ENCODE data around the gene FUCA1. TPM values are rescaled to one million over a fixed set of nuclear protein-coding genes. Genes with fewer than 3 reads are reported as not detected.
A peak's percentile ranks its signal among the peaks of the same experiment; 100 is the strongest.

Gene FUCA1
- total RNA-seq (1 to 10 TPM; 3.6 to 4.1 TPM), total RNA-seq (5.3 to 63.8 (median 15.0) reads per million in 172 experiments)
- polyA plus RNA-seq (2013, experiment 1 of 2) = 11.7 TPM
- 9.3 TPM for polyA plus RNA-seq (2013, experiment 2 of 2)

DNA sequence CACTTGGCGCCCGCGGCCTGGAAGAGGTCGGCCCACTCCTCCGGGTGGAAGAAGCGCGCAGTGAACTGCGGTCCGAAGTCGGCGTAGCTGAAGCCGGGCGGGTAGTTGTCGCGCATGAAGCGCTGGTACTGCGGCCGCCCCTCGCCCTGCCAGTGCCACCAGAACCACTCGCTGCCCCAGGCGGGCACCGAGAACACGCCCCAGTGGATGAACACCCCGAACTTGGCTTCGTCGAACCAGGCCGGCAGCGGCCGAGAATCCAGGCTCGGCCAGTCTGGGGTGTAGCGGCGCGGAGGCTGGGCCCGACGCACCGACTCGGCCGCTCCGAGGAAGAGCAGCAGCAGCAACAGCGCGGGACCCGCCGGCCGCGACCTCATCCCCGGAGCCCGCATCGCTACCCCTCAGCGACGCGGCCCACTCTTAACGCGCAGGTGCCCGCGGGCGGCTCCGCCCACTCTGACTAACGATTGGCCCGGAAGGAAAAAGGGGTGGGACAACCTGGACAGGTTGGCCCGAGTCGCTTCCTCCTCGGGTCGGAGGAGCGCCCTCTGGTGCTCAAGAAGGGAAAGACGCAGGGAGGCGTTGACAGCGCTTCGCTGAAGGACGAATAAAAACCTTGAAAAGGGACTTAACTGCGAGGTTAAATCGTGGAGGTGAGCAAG lies at the start of gene FUCA1:
Gene FUCA1 (minus strand): TSS at position 396 of the 662 bp plus-strand sequence. CDS start 4 bp downstream, at position 392.
- Histone ChIP-seq H3K36me3 (ENCODE audit: insufficient read depth, low read length) (peaks cover 9% of the 10 kb centered on the region), H3K9me3 (ENCODE audit: control insufficient read depth in 1 of 2, insufficient read depth in 1 of 2, low read length in 2 of 2) (no peaks in the 10 kb centered on the region), H3K4me1 (ENCODE audit: insufficient read depth, low read length) (peaks cover 29% of the 10 kb centered on the region), H3K4me3 (ENCODE audit: low read length) (peak within 1 kb of the TSS; percentile 86), H3K27ac (ENCODE audit: low read depth in 1 of 2, low read length in 2 of 2) (peak within 1 kb of the TSS; percentile 29 to 41), H3K27me3 (ENCODE audit: control insufficient read depth in 1 of 2, insufficient read depth in 2 of 2, low read length in 2 of 2) (no peaks in the 10 kb centered on the region)
- DNase-seq (peak; percentile 90 to 99 (median 95)), ATAC-seq (ENCODE audit: poor library complexity) (peak; percentile 99)
- ChIA-PET POLR2A (interaction anchor here (1.1 to 1.2 kb wide), 2 partner anchors 57 to 66 kb away, joined by 4 to 8 read pairs; no protein-coding TSS in a partner anchor), CTCF (interaction anchor here (0.6 to 1.4 kb wide), 4 partner anchors 40 to 70 kb away, joined by 3 to 11 read pairs (median 4); no protein-coding TSS in a partner anchor)
- no peaks in the 10 kb centered on the region for H3K27me3 Mint-ChIP-seq
- peak within 1 kb of the TSS; percentile 87 for H3K4me3 Mint-ChIP-seq
- TF ChIP-seq, protein P1, sequence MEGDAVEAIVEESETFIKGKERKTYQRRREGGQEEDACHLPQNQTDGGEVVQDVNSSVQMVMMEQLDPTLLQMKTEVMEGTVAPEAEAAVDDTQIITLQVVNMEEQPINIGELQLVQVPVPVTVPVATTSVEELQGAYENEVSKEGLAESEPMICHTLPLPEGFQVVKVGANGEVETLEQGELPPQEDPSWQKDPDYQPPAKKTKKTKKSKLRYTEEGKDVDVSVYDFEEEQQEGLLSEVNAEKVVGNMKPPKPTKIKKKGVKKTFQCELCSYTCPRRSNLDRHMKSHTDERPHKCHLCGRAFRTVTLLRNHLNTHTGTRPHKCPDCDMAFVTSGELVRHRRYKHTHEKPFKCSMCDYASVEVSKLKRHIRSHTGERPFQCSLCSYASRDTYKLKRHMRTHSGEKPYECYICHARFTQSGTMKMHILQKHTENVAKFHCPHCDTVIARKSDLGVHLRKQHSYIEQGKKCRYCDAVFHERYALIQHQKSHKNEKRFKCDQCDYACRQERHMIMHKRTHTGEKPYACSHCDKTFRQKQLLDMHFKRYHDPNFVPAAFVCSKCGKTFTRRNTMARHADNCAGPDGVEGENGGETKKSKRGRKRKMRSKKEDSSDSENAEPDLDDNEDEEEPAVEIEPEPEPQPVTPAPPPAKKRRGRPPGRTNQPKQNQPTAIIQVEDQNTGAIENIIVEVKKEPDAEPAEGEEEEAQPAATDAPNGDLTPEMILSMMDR (IDR thresholded peaks at IDR 0.05) = peak; percentile 96
- H3K4me1 Mint-ChIP-seq (ENCODE audit: low read depth) = peaks cover 29% of the 10 kb centered on the region
- H3K27ac Mint-ChIP-seq = peak within 1 kb of the TSS; percentile 81
- peaks cover 22% of the 10 kb centered on the region for H3K36me3 Mint-ChIP-seq (ENCODE audit: low read depth)
- H3K9me3 Mint-ChIP-seq = no peaks in the 10 kb centered on the region
- intact Hi-C loops (cut with DNase I, micrococcal nuclease) = loop anchor here (1.0 to 5.0 kb wide), 8 partner anchors 30 to 176 kb away; partner anchors contain the start of genes HMGCL (in 1 of the 2), PNRC2 (in 1 of the 2), RPL11 (in 1 of the 2) and SRSF10 (in 1 of the 2)

GRCh38 chr1:23916209-23917131 lies 48.4 kb upstream of the FUCA1 start:
- no peaks in the 10 kb centered on the region for H3K36me3 Mint-ChIP-seq (ENCODE audit: low read depth)
- Histone ChIP-seq H3K27me3 (ENCODE audit: control insufficient read depth in 1 of 2, insufficient read depth in 2 of 2, low read length in 2 of 2) (no peaks in the 10 kb centered on the region), H3K4me1 (ENCODE audit: insufficient read depth, low read length) (peaks cover 21% of the 10 kb centered on the region), H3K9me3 (ENCODE audit: control insufficient read depth in 1 of 2, insufficient read depth in 1 of 2, low read length in 2 of 2) (no peaks in the 10 kb centered on the region), H3K4me3 (ENCODE audit: low read length) (no peak overlapping the region), H3K36me3 (ENCODE audit: insufficient read depth, low read length) (no peaks in the 10 kb centered on the region), H3K27ac (ENCODE audit: low read depth in 1 of 2, low read length in 2 of 2) (no peak overlapping the region)
- no peak overlapping the region for H3K4me3 Mint-ChIP-seq
- intact Hi-C loops (cut with DNase I, micrococcal nuclease) = loop anchor here (1.0 to 5.0 kb wide), 2 partner anchors 104 to 144 kb away; no protein-coding TSS in a partner anchor
- H3K27me3 Mint-ChIP-seq = no peaks in the 10 kb centered on the region
- TF ChIP-seq, protein P1 (IDR thresholded peaks at IDR 0.05) = no peak
- ChIA-PET POLR2A (interaction anchor here (0.6 to 1.5 kb wide), 3 partner anchors 88 to 145 kb away, joined by 3 to 6 read pairs (median 4); no protein-coding TSS in a partner anchor), CTCF (interaction anchor here (0.6 to 1.9 kb wide), 3 partner anchors 106 to 145 kb away, joined by 3 to 8 read pairs (median 5); no protein-coding TSS in a partner anchor)
- H3K4me1 Mint-ChIP-seq (ENCODE audit: low read depth) = peaks cover 26% of the 10 kb centered on the region
- ATAC-seq (ENCODE audit: poor library complexity) (peak; percentile 92), DNase-seq (peak; percentile 9 to 74 (median 36))
- H3K9me3 Mint-ChIP-seq = no peaks in the 10 kb centered on the region
- no peak overlapping the region for H3K27ac Mint-ChIP-seq

DNA sequence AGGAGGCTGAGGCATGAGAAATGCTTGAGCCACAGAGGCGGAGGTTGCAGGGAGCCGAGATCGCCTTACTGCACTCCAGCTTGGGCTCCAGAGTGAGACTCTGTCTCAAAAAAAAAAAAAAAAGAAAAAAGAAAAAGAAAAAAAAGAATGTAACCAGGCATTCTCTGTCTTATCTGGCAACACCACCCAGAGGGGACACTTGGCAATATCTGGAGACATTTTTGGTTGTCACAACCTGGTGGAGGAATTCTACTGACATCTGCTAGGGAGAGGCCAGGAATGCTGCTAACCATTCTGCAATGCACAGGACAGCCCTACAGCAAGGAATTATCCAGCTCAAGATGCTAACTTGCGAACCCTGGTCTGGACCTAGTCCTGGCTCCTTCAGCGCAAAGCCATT lies 47.4 kb upstream of the FUCA1 start:
- Mint-ChIP-seq H3K9me3 (no peaks in the 10 kb centered on the region), H3K4me3 (no peak overlapping the region), H3K36me3 (ENCODE audit: low read depth) (no peaks in the 10 kb centered on the region), H3K27me3 (no peaks in the 10 kb centered on the region), H3K27ac (no peak overlapping the region), H3K4me1 (ENCODE audit: low read depth) (peaks cover 29% of the 10 kb centered on the region)
- POLR2A ChIA-PET = no interaction called here
- DNase-seq (no peak), ATAC-seq (ENCODE audit: poor library complexity) (no peak)
- H3K9me3 ChIP-seq (ENCODE audit: control insufficient read depth in 1 of 2, insufficient read depth in 1 of 2, low read length in 2 of 2) = no peaks in the 10 kb centered on the region
- peaks cover 31% of the 10 kb centered on the region for H3K4me1 ChIP-seq (ENCODE audit: insufficient read depth, low read length)
- H3K36me3 ChIP-seq (ENCODE audit: insufficient read depth, low read length) = no peaks in the 10 kb centered on the region
- intact Hi-C loops (cut with DNase I, micrococcal nuclease) = loop anchor here in 1 of 2 experiments (5.0 kb wide), 1 partner anchor 103 kb away; no protein-coding TSS in a partner anchor
- CTCF ChIA-PET = no interaction called here
- no peak overlapping the region for H3K27ac ChIP-seq (ENCODE audit: low read depth in 1 of 2, low read length in 2 of 2)
- TF ChIP-seq, protein P1 (IDR thresholded peaks at IDR 0.05) = no peak
- no peaks in the 10 kb centered on the region for H3K27me3 ChIP-seq (ENCODE audit: control insufficient read depth in 1 of 2, insufficient read depth in 2 of 2, low read length in 2 of 2)
- H3K4me3 ChIP-seq (ENCODE audit: low read length) = no peak overlapping the region

Data from CD4-positive, alpha-beta T cell (primary cell).